Gastrocnemius medialis (tissue), 4 donors: ENCODE data around the gene TEX264.

Source experiments
- POLR2A ChIP-seq, 2 donors: fragments of 450-650 bp; IDR thresholded peaks; one replicate each; pipeline ENCODE4 v1.6.1; 2017; ENCODE audit warnings: antibody characterized with exemption in 2 of 2, mild to moderate bottlenecking in 2 of 2, moderate library complexity in 2 of 2
- TF ChIP-seq, protein P1 (sequence below), 5 experiments: fragments of 450-650 bp in 3 of 5; fragments of 200-600 bp in 2 of 5; sonication (generic) in 2 of 5; IDR thresholded peaks in 4 of 5; conservative IDR thresholded peaks in 1 of 5; 1 replicate in 4 of 5; 2 replicates in 1 of 5; pipeline ENCODE4 v1.5.1; 2016 to 2019; ENCODE audit warnings: antibody characterized with exemption in 5 of 5, mild to moderate bottlenecking in 3 of 5, moderate library complexity in 3 of 5

DNA sequence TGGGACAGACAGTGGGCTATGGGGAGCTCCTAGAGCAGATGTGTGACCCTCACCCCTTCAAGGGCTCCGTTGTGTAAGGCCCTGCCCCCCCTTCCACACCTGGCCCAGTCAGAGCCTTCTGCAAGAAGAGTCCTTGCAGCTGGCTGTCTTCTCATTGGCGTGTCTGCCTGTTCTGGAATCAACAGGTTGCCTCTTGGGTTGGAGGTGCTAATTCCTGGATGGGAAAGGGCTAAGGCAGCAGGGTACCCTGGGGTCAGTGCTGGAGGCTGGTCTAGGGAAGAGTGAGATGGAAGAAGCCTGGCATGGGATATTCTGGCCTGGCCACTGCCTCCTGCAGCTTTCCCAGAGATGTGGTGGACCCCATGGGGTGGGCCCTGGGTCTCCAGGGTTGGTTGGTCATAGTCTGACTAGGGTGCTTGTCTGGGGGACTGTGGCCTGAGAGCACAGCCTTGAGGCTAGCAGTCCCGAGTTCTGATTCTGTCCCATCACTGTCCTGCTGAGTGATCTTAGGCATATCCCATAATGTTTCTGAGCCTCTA, 5.1 kb downstream of the TEX264 start:
- TF ChIP-seq, protein P1, sequence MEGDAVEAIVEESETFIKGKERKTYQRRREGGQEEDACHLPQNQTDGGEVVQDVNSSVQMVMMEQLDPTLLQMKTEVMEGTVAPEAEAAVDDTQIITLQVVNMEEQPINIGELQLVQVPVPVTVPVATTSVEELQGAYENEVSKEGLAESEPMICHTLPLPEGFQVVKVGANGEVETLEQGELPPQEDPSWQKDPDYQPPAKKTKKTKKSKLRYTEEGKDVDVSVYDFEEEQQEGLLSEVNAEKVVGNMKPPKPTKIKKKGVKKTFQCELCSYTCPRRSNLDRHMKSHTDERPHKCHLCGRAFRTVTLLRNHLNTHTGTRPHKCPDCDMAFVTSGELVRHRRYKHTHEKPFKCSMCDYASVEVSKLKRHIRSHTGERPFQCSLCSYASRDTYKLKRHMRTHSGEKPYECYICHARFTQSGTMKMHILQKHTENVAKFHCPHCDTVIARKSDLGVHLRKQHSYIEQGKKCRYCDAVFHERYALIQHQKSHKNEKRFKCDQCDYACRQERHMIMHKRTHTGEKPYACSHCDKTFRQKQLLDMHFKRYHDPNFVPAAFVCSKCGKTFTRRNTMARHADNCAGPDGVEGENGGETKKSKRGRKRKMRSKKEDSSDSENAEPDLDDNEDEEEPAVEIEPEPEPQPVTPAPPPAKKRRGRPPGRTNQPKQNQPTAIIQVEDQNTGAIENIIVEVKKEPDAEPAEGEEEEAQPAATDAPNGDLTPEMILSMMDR (IDR thresholded peaks at IDR 0.05 in 4 of 5, conservative IDR thresholded peaks at IDR 0.05 in 1 of 5) = no peak
- TF ChIP-seq POLR2A (IDR thresholded peaks at IDR 0.05) = no peak
